GM12878 (cell line): ENCODE results near the gene GOLT1B. TPM values are rescaled to one million over a fixed set of nuclear protein-coding genes. Genes with fewer than 3 reads are reported as not detected.

Experiments used
- ATAC-seq: fragments of 200-7000 bp; cut with Tn5 transposase; 3 replicates; pipeline ENCODE4 v1.9.1; 2020; ENCODE audit warnings: mild to moderate bottlenecking, moderate library complexity
- BruUV-seq: library from RNA; stranded (reverse); fragments of 400-500 nt; replicated peaks from 2 replicates; lab custom pipeline; 2021; lab: Mats Ljungman, UMichigan
- CTCF ChIA-PET: fragments of 300-600 bp; sonication (Branson Sonifier 250); formaldehyde crosslinking; extraction: SDS; loops from one replicate; lab custom pipeline; 2021; ENCODE audit warnings: inconsistent platforms; lab: Yijun Ruan, JAX
- POLR2A ChIA-PET: fragments of 350-600 bp; formaldehyde crosslinking; extraction: SDS; loops from one replicate; lab custom pipeline; 2021; ENCODE audit warnings: inconsistent platforms; lab: Charles Lee
- RAD21 ChIA-PET: fragments of 300-600 bp; sonication (Branson Sonifier 250); formaldehyde crosslinking; loops from one replicate; lab custom pipeline; 2023; ENCODE audit warnings: antibody characterized with exemption; ENCODE audit not compliant: unreplicated experiment; lab: Charles Lee
- SMC1A ChIA-PET: fragments of 300-600 bp; sonication (Branson Sonifier 250); formaldehyde crosslinking; loops from one replicate; lab custom pipeline; 2023; ENCODE audit not compliant: unreplicated experiment, uncharacterized antibody; lab: Charles Lee
- DNase-seq: peaks from one replicate; pipeline ENCODE4 v3.0.0-alpha.2; 2011; ENCODE audit warnings: low read depth, low spot score
- FAIRE-seq: peaks from 3 replicates; lab custom pipeline; 2011; peaks lifted over from hg19 to GRCh38; lab: Jason Lieb, UNC
- H2AFZ ChIP-seq: 2 replicates; pipeline ENCODE4 v1.6.0; 2011; ENCODE audit warnings: low read depth, low read length, control low read depth; ENCODE audit not compliant: control insufficient read depth
- H3K27ac ChIP-seq: 2 replicates; pipeline ENCODE4 v1.5.1; 2011; ENCODE audit warnings: control low read depth; ENCODE audit not compliant: control insufficient read depth, insufficient read depth
- H3K27me3 ChIP-seq, 2 experiments: replicated peaks in 1 of 2; 2 replicates each; pipeline versions ENCODE4 v1.6.0 to v1.6.1; 2011; ENCODE audit warnings: low read length in 1 of 2; ENCODE audit not compliant: control insufficient read depth in 2 of 2, insufficient read depth in 2 of 2
- H3K36me3 ChIP-seq, 2 experiments: 2 replicates each; pipeline ENCODE4 v1.5.1; 2011; ENCODE audit warnings: low read length in 1 of 2; ENCODE audit not compliant: control insufficient read depth in 2 of 2, insufficient read depth in 2 of 2
- H3K4me1 ChIP-seq: 2 replicates; pipeline ENCODE4 v1.6.1; 2011; ENCODE audit warnings: mild to moderate bottlenecking, low read length, moderate library complexity, mixed read lengths; ENCODE audit not compliant: control insufficient read depth, insufficient read depth
- H3K4me2 ChIP-seq: 2 replicates; pipeline ENCODE4 v1.6.0; 2011; ENCODE audit warnings: control low read depth; ENCODE audit not compliant: control insufficient read depth, insufficient read depth
- H3K4me3 ChIP-seq: fragments of 200-600 bp; sonication (generic); 2 replicates; pipeline ENCODE4 v1.5.1; 2016
- H3K79me2 ChIP-seq: 2 replicates; pipeline ENCODE4 v1.6.0; 2011; ENCODE audit warnings: low read length; ENCODE audit not compliant: control insufficient read depth, insufficient read depth
- H3K9ac ChIP-seq: 2 replicates; pipeline ENCODE4 v1.8.0; 2011; ENCODE audit warnings: low read length, control low read depth, mixed read lengths; ENCODE audit not compliant: control insufficient read depth, insufficient read depth
- H3K9me3 ChIP-seq: replicated peaks from 3 replicates; pipeline ENCODE4 v1.5.1; 2011; ENCODE audit warnings: mild to moderate bottlenecking, low read length; ENCODE audit not compliant: control insufficient read depth, insufficient read depth
- H4K20me1 ChIP-seq: 2 replicates; pipeline ENCODE4 v1.6.0; 2011; ENCODE audit not compliant: control insufficient read depth, insufficient read depth
- CBX5 ChIP-seq: sonication (generic); IDR thresholded peaks from 2 replicates; pipeline ENCODE4 v1.6.1; 2016; ENCODE audit warnings: low read depth, moderate library complexity, mild to moderate bottlenecking, inconsistent platforms
- CEBPB ChIP-seq, 2 experiments: fragments of 150-350 bp in 1 of 2; IDR thresholded peaks; 2 replicates each; pipeline ENCODE4 v1.6.1; 2012 to 2014; ENCODE audit warnings: low read depth in 2 of 2, low read length in 2 of 2, borderline replicate concordance in 1 of 2, inconsistent platforms in 1 of 2
- ESRRA ChIP-seq: IDR thresholded peaks from 2 replicates; pipeline ENCODE4 v1.6.1; 2012; ENCODE audit warnings: mild to moderate bottlenecking, low read length, improper control_type of control experiment
- HDGF ChIP-seq: fragments of 450-650 bp; IDR thresholded peaks from 2 replicates; pipeline ENCODE4 v1.6.1; 2016; ENCODE audit warnings: antibody characterized with exemption
- KLF5 ChIP-seq: fragments of 450-650 bp; IDR thresholded peaks from 2 replicates; pipeline ENCODE4 v1.6.1; 2014; ENCODE audit warnings: mild to moderate bottlenecking; ENCODE audit not compliant: partially characterized antibody
- MEF2B ChIP-seq: fragments of 450-650 bp; IDR thresholded peaks from 2 replicates; pipeline ENCODE4 v1.6.1; 2018; ENCODE audit warnings: mild to moderate bottlenecking, moderate library complexity; ENCODE audit not compliant: partially characterized antibody, poor library complexity, severe bottlenecking
- NBN ChIP-seq: fragments of 450-650 bp; IDR thresholded peaks from 2 replicates; pipeline ENCODE4 v1.6.1; 2016
- NFIC ChIP-seq: IDR thresholded peaks from 2 replicates; pipeline ENCODE4 v1.6.1; 2012; ENCODE audit warnings: low read depth, mild to moderate bottlenecking, inconsistent platforms, low read length, moderate library complexity
- PML ChIP-seq: IDR thresholded peaks from 2 replicates; pipeline ENCODE4 v1.6.1; 2012; ENCODE audit warnings: low read length, inconsistent platforms
- TAF1 ChIP-seq: IDR thresholded peaks from 2 replicates; pipeline ENCODE4 v1.6.1; 2011; ENCODE audit warnings: mild to moderate bottlenecking, low read depth, low read length, borderline replicate concordance
- YBX1 ChIP-seq: fragments of 450-650 bp; IDR thresholded peaks from 2 replicates; pipeline ENCODE4 v1.6.1; 2016; ENCODE audit warnings: antibody characterized with exemption
- ZNF217 ChIP-seq: fragments of 450-650 bp; IDR thresholded peaks from 2 replicates; pipeline ENCODE4 v1.6.1; 2017; ENCODE audit warnings: antibody characterized with exemption, mild to moderate bottlenecking
- WGBS: methylation state at CpG from one replicate; pipeline ENCODE4 v1.1.6; 2016; ENCODE audit warnings: low lambda C conversion rate; ENCODE audit not compliant: insufficient replicate concordance, insufficient coverage; ENCODE audit errors: missing lambda C conversion rate; 5-methylcytosine and 5-hydroxymethylcytosine counted together
- in situ Hi-C: fragments of 300-500 bp; cut with MboI; formaldehyde crosslinking; loops from 9 replicates; pipeline ENCODE4 v1.14.3; 2018; ENCODE audit warnings: mixed read lengths
- intact Hi-C: fragments of 100-400 bp; cut with micrococcal nuclease; formaldehyde crosslinking; loops from one replicate; pipeline ENCODE4 v1.14.2; 2022; ENCODE audit not compliant: unreplicated experiment
- polyA plus RNA-seq, 11 experiments: library from polyadenylated mRNA; depleted of rRNA in 4 of 11; unstranded in 6 of 11; stranded (reverse) in 5 of 11; fragments of >200 nt; fragmentation: Nextera tagmentation in 4 of 11; fragmentation: Illumina TruSeq in 1 of 11; extraction: Ambion mirVana in 4 of 11; extraction: Trizol in 1 of 11; gene quantifications; 1 replicate in 1 of 11; 2 replicates in 10 of 11; pipeline versions ENCODE4 v1.2.1 to v1.2.3, GENCODE V29; 2011 to 2016; ENCODE audit warnings: inconsistent platforms in 2 of 11, missing spikeins in 2 of 11, low read depth in 1 of 11
- total RNA-seq, 4 experiments: library from RNA; depleted of rRNA in 3 of 4; stranded (reverse); fragments of >200 nt in 3 of 4; fragmentation: Illumina TruSeq in 1 of 4; extraction: Trizol in 1 of 4; gene quantifications; 2 replicates each; pipeline versions ENCODE4 v1.2.1 to v1.2.3, GENCODE V29; 2013 to 2021
- TF ChIP-seq, protein P1 (sequence below): fragments of 450-650 bp; IDR thresholded peaks from 2 replicates; pipeline ENCODE4 v1.6.1; 2017; ENCODE audit warnings: mild to moderate bottlenecking, low read depth, inconsistent platforms; ENCODE audit not compliant: poor library complexity, severe bottlenecking

Gene GOLT1B
- total and polyA plus RNA-seq, 10 of the 15 experiments (the other 5 are each of a cell fraction or from before 2014, with no cell fraction given), result 18.3 to 77.4 (median 32.9) TPM

DNA sequence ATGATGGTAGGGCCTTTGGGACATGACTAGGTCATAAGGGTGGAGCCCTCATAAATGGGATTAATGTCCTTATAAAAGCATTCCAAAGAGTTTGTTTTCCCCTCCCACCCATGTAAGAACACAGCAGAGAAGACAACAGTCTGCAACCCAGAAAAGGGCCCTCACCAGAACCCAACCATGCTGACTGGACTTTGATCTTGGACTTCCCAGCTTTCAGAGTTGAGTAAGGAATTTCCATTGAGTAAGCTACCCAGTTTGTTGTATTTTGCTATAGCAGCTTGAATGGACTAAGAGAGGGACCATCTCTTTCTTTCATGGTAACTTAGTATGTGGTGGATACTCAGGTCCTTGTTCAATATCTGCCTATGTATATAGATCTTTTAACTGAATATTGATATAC lies 21.6 kb downstream of the GOLT1B start (continued):
- TF ChIP-seq KLF5 (no peak), NBN (no peak), YBX1 (no peak), CBX5 (no peak), HDGF (no peak), ZNF217 (no peak), ESRRA (no peak)
- TF ChIP-seq, protein P1, sequence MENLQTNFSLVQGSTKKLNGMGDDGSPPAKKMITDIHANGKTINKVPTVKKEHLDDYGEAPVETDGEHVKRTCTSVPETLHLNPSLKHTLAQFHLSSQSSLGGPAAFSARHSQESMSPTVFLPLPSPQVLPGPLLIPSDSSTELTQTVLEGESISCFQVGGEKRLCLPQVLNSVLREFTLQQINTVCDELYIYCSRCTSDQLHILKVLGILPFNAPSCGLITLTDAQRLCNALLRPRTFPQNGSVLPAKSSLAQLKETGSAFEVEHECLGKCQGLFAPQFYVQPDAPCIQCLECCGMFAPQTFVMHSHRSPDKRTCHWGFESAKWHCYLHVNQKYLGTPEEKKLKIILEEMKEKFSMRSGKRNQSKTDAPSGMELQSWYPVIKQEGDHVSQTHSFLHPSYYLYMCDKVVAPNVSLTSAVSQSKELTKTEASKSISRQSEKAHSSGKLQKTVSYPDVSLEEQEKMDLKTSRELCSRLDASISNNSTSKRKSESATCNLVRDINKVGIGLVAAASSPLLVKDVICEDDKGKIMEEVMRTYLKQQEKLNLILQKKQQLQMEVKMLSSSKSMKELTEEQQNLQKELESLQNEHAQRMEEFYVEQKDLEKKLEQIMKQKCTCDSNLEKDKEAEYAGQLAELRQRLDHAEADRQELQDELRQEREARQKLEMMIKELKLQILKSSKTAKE, result no peak
- TF ChIP-seq, all 136 proteins: peak for 0

DNA sequence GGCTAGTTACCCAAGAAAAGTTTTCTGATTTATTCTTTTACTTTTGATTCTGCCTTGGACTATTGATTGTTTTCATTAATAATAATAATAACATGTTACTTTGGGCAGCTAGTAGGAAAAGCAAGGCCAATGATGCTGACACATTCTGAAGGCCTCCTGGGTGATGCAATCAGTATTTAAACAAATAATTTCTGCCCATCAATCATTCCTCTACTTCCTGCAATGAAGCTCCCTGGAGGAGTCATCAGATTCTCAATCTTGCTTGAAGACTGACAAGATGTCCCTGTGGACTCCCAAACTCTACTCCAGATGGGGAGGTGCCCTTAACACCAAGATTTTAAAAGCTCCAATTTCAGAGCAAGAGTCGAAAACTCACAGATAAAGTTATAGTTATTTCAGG lies 24.5 kb downstream of the GOLT1B start, which contains the start of gene SPX:
Gene SPX, plus strand, starts transcription at position 244 of the 400 bp plus-strand sequence. CDS start 177 bp downstream, outside the sequence.
- H3K79me2 ChIP-seq, result no peaks in the 10 kb centered on the region
- ChIA-PET CTCF (interaction anchor here (1.0 kb wide), 1 partner anchor 12 kb away, joined by 3 read pairs; no protein-coding TSS in a partner anchor), RAD21 (no interaction called here), SMC1A (interaction anchor here (0.7 to 0.8 kb wide), 2 partner anchors 8 to 153 kb away, joined by 3 read pairs; no protein-coding TSS in a partner anchor), POLR2A (no interaction called here)
- WGBS, result 100% methylated on average over 1 of the region's 1 CpG
- ATAC-seq (no peak), DNase-seq (no peak), FAIRE-seq (no peak)
- no peak within 1 kb of the TSS for H3K4me3 ChIP-seq
- intact Hi-C loops, result no loop called here
- no TSS peak for BruUV-seq
- H3K9ac ChIP-seq, result no peak within 1 kb of the TSS
- TF ChIP-seq TAF1 (no peak), PML (no peak), CEBPB (IDR thresholded peaks at IDR 0.05; ENCODE audit: borderline replicate concordance in 1 of 2, low read depth in 2 of 2, low read length in 2 of 2) (no peak), MEF2B (no peak), NFIC (no peak)
- H4K20me1 ChIP-seq, result no peaks in the 10 kb centered on the region
- peaks cover 0 to 8% of the 10 kb centered on the region in 2 experiments; a peak in 3 of 4 replicates for H3K27me3 ChIP-seq
- H3K27ac ChIP-seq, result no peak within 1 kb of the TSS
- H3K4me2 ChIP-seq, result no peak within 1 kb of the TSS
- H2AFZ ChIP-seq, result no peak within 1 kb of the TSS
- in situ Hi-C loops, result no loop called here
- H3K4me1 ChIP-seq, result no peaks in the 10 kb centered on the region
- H3K9me3 ChIP-seq, result no peaks in the 10 kb centered on the region; the same call in 2 of the 3 replicates
- no peaks in the 10 kb centered on the region for H3K36me3 ChIP-seq
